Peyer's patch (tissue), 4 donors: Measurements from ENCODE around the gene TRPM3.

Experiments used
- POLR2A ChIP-seq, 2 donors: fragments of 450-650 bp; IDR thresholded peaks; one replicate each; pipeline ENCODE4 v1.5.1; 2017; ENCODE audit warnings: antibody characterized with exemption in 2 of 2, mild to moderate bottlenecking in 2 of 2, moderate library complexity in 2 of 2
- TF ChIP-seq, protein P1 (sequence below), 6 experiments: fragments of 450-650 bp in 4 of 6; fragments of 200-600 bp in 2 of 6; sonication (generic) in 1 of 6; IDR thresholded peaks; one replicate each; pipeline ENCODE4 v1.5.1; 2017 to 2019; ENCODE audit warnings: antibody characterized with exemption in 6 of 6, mild to moderate bottlenecking in 3 of 6, moderate library complexity in 1 of 6

- TF ChIP-seq, protein P1, sequence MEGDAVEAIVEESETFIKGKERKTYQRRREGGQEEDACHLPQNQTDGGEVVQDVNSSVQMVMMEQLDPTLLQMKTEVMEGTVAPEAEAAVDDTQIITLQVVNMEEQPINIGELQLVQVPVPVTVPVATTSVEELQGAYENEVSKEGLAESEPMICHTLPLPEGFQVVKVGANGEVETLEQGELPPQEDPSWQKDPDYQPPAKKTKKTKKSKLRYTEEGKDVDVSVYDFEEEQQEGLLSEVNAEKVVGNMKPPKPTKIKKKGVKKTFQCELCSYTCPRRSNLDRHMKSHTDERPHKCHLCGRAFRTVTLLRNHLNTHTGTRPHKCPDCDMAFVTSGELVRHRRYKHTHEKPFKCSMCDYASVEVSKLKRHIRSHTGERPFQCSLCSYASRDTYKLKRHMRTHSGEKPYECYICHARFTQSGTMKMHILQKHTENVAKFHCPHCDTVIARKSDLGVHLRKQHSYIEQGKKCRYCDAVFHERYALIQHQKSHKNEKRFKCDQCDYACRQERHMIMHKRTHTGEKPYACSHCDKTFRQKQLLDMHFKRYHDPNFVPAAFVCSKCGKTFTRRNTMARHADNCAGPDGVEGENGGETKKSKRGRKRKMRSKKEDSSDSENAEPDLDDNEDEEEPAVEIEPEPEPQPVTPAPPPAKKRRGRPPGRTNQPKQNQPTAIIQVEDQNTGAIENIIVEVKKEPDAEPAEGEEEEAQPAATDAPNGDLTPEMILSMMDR (IDR thresholded peaks at IDR 0.05) = no peak
- no peak for TF ChIP-seq POLR2A (IDR thresholded peaks at IDR 0.05)
Observed at GRCh38 chr9:70964861-70965260, 156.6 kb downstream of the TRPM3 start.
